ENCODE data around the gene HDAC1. TPM values are rescaled to one million over a fixed set of nuclear protein-coding genes. Genes with fewer than 3 reads are reported as not detected.

HDAC1 gene
- total RNA-seq, 3 donors from 2014 or later = 143 to 208 (median 203) TPM

- Histone ChIP-seq H3K36me3 (ENCODE audit: low read depth) (no peaks in the 10 kb centered on the region), H3K4me1 (ENCODE audit: low read depth) (peaks cover 31% of the 10 kb centered on the region), H3K9me3 (no peaks in the 10 kb centered on the region), H3K4me3 (no peak overlapping the region)
- no peak for DNase-seq
- ATAC-seq = no peak
- no peak for TF ChIP-seq CTCF (IDR thresholded peaks at IDR 0.05)
- intact Hi-C loops (cut with DNase I, micrococcal nuclease) = no loop called here
These were observed 20.0 kb downstream of the HDAC1 start for GRCh38 chr1:32311709-32312393.

- Histone ChIP-seq H3K4me1 (ENCODE audit: low read depth) (peaks cover 24% of the 10 kb centered on the region), H3K9me3 (no peaks in the 10 kb centered on the region), H3K4me3 (no peak overlapping the region), H3K36me3 (ENCODE audit: low read depth) (no peaks in the 10 kb centered on the region)
- no peak for TF ChIP-seq CTCF (IDR thresholded peaks at IDR 0.05)
- ATAC-seq (no peak), DNase-seq (no peak)
- intact Hi-C loops (cut with DNase I, micrococcal nuclease) = no loop called here
These were observed 25.0 kb downstream of the HDAC1 start for GRCh38 chr1:32316903-32317277.

- Histone ChIP-seq H3K36me3 (ENCODE audit: low read depth) (no peaks in the 10 kb centered on the region), H3K9me3 (no peaks in the 10 kb centered on the region), H3K4me3 (no peak overlapping the region), H3K4me1 (ENCODE audit: low read depth) (peaks cover 36% of the 10 kb centered on the region)
- ATAC-seq = no peak
- no peak for DNase-seq
- no peak for TF ChIP-seq CTCF (IDR thresholded peaks at IDR 0.05)
- intact Hi-C loops (cut with DNase I, micrococcal nuclease) = no loop called here
These were observed 26.4 kb downstream of the HDAC1 start for GRCh38 chr1:32318127-32318869.

- no peak overlapping the region for H3K4me3 ChIP-seq
- no peaks in the 10 kb centered on the region for H3K36me3 ChIP-seq (ENCODE audit: low read depth)
- TF ChIP-seq CTCF (IDR thresholded peaks at IDR 0.05) = no peak
- peaks cover 36% of the 10 kb centered on the region for H3K4me1 ChIP-seq (ENCODE audit: low read depth)
- intact Hi-C loops (cut with DNase I, micrococcal nuclease) = no loop called here
- ATAC-seq (peak; percentile 95), DNase-seq (peak; percentile 80 to 91 (median 85))
- no peaks in the 10 kb centered on the region for H3K9me3 ChIP-seq
These were observed 29.9 kb downstream of the HDAC1 start for GRCh38 chr1:32321712-32322291.

GRCh38 chr1:32327204-32327603 lies 35.3 kb downstream of the HDAC1 start:
- H3K4me3 ChIP-seq = no peak overlapping the region
- DNase-seq (no peak), ATAC-seq (no peak)
- H3K9me3 ChIP-seq = no peaks in the 10 kb centered on the region
- peaks cover 12% of the 10 kb centered on the region for H3K4me1 ChIP-seq (ENCODE audit: low read depth)
- intact Hi-C loops (cut with DNase I, micrococcal nuclease) = no loop called here
- no peaks in the 10 kb centered on the region for H3K36me3 ChIP-seq (ENCODE audit: low read depth)
- TF ChIP-seq CTCF (IDR thresholded peaks at IDR 0.05) = no peak
